Right lung (tissue), 5 donors: Measurements from ENCODE around the gene IL1RAPL1. TPM values are rescaled to one million over a fixed set of nuclear protein-coding genes. Genes with fewer than 3 reads are reported as not detected.
A peak's percentile ranks its signal among the peaks of the same experiment; 100 is the strongest.

Experiments
- DNase-seq, 2 donors: peaks; one replicate each; pipeline ENCODE4 v3.0.0-alpha.2; 2013
- polyA plus RNA-seq, 5 donors: library from polyadenylated mRNA; unstranded; fragments of 120-200 nt; gene quantifications; one replicate each; pipeline versions ENCODE4 v1.2.1 to v1.2.3, GENCODE V29; 2013; ENCODE audit warnings: inconsistent platforms in 1 of 5, low replicate concordance in 1 of 5; ENCODE audit not compliant: insufficient read length in 5 of 5, insufficient read depth in 1 of 5

IL1RAPL1 gene
- polyA plus RNA-seq, 5 donors = 0.33 to 1.5 (median 0.90) TPM

DNA sequence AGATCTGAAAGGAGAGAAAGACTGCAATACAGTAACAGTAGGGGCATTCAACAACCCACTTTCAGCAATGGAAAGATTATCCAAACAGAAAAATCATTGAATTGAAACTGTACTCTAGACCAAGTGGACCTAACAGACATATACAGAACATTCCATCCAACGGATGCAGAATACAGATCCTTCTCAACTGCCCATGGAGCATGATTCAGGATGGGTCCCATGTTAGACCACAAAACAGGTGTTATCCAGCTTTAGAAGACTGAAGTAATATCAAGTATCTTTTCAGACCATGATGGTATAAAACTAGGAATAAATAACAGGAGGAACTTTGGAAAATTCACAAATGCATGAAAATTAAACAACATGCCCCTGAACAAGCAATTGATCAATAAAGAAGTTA lies 1060.9 kb downstream of the IL1RAPL1 start:
- DNase-seq = no peak

DNA sequence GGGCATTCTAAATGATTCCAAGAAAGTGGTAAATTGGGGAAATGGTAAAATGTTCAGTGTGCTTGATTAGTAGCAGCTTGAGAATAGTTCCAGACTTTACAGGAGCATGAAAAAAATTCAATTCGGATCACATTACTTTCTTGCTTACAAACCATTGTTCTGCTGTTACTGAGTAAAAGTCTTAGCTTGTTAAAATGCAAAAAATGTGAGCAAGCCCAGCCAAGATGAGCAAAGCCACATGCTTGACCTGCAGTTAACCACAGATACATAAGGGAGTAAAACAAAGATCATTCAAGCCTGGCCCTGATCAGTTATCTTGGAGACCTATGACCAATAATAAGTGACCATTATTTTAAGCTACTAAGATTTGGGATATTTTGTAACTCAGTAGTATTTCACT lies 1065.2 kb downstream of the IL1RAPL1 start:
- no peak for DNase-seq

DNA sequence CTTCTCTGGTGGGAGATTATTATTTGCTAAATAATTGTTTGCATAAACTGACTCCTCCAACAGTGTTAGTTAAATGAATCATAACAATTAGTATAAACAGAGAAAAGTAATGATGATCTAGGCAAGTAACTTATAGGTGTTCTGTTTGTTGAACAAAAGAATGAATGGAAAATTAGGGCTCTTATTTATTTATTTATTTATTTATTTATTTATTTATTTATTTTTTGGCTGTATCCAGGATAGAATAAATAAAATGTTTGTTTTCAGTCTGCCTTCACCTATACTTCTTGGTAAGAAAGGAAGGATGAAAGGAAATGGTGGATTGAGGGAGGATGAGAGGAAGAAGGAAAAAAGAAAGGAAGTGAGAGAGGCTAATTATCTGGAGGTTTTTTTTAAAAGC lies 1066.5 kb downstream of the IL1RAPL1 start:
- no peak for DNase-seq

- no peak for DNase-seq
Measured at GRCh38 chrX:29659911-29660310, 1072.7 kb downstream of the IL1RAPL1 start.

GRCh38 chrX:29661290-29661689 lies 1074.0 kb downstream of the IL1RAPL1 start:
- DNase-seq = no peak

DNA sequence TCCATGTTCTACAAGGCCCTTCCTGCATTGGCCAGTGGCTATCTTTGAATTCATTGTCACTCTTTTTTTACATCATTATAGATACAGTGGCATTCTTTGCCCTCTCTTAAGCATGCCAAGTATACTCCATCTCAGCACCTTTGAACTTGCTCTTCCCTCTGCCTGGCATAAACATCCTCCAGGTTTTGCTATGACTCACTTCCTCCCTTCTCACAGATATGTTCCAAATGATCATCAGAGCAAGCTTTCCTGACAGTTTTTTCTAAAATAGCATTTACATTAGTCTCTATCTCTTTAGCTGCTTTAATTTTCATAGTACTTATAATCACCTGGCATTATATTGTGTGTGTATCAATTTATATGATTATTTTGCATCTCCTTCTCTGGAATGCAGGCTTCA lies 1074.9 kb downstream of the IL1RAPL1 start:
- no peak for DNase-seq

GRCh38 chrX:29662759-29663503 lies 1075.7 kb downstream of the IL1RAPL1 start:
- DNase-seq = no peak

DNA sequence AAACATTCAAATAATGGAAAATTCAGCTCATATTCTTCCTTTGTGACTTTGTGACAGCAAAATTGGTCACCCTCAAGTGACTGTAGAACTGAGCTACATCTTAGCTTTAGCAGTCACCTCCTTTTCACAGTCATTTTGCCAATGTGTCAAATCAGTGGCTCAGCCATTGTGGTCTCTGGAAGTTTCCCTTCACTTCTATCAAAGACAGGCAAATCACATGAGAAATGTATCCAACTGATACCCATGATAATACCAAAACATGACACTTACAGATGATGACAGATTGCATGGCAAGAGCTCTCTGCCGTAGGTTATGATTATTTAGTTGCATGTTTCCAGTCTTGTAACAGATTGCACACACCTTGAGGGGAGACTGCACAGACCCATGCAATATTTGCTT lies 1078.3 kb downstream of the IL1RAPL1 start:
- no peak for DNase-seq

DNA sequence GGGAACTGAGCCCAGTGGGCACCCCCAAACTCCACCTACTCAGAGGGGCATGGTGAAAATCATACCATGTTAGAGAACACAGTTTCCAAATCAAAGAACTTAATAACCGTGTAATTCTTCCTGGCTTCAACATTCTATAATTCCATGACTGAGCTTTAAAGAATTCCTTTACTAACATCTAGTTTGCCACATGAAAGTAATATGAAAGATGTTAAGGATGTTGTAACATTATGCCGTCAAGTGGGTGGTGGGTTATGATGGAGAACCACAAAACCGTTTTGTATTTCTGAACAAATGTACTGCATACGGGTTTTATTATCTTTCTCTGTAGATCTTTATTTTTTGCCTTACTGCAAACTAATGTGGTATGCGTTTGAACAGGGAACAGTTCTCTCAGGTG lies 1079.1 kb downstream of the IL1RAPL1 start:
- DNase-seq = no peak

DNA sequence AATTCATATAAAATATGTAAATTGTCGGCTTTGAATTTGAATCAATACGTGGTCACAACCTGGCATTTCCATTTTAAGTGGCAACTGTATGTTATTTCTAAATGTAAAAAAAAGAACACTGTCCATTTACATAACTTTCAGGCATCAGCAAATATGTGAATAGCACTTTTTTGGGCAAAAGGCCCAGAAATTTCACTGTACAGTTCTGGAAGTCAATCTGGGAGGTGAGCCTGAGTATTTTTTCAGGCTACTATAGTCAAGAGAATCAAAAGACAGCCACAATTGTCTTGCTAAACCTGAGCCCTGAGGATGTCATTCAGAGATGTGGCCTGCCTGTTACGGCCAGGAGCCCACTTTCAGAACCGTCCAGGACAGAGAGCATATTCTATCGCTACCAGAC lies 1084.2 kb downstream of the IL1RAPL1 start:
- no peak for DNase-seq

DNA sequence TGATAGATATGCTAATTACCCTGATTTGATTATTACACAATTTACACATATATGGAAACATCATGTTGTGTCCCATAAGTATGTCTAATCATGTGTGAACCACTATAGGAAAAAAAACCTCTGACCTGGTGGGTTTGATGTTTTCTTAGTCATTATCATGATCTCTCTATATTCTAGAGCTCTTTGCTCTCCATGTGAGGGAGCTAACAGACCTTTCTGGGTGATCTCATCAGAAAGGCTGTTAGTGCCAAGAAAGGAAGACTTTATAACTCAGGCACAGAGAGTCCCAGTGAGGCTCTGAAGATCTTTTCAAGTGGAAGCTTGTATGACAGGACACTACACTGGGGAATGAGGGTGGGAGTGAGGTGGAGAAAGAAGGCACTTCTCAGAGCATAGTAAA lies 1100.4 kb downstream of the IL1RAPL1 start:
- DNase-seq = no peak

- DNase-seq = no peak
Measured at GRCh38 chrX:29690061-29690460, 1102.8 kb downstream of the IL1RAPL1 start.

DNA sequence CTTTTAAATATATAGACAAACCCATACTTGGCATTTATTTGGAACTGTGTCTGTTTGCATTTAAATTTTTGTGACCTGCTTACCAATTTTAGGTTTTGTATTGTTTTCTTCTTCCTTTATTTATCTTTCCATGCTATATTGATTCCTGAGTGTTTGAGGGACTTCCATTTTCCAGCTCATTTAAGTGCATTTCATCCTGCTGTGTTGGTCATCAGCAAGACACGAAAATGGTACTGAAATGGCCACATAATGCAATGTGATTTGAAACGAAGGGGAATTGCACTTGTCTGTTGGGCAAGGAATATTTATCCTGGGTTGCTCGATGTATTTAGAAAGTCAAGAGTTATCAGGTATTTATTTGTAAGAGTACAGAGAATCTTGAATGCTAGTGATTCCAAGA lies 1103.8 kb downstream of the IL1RAPL1 start:
- DNase-seq = no peak

- no peak for DNase-seq
Measured at GRCh38 chrX:29693912-29694311, 1106.7 kb downstream of the IL1RAPL1 start.

DNA sequence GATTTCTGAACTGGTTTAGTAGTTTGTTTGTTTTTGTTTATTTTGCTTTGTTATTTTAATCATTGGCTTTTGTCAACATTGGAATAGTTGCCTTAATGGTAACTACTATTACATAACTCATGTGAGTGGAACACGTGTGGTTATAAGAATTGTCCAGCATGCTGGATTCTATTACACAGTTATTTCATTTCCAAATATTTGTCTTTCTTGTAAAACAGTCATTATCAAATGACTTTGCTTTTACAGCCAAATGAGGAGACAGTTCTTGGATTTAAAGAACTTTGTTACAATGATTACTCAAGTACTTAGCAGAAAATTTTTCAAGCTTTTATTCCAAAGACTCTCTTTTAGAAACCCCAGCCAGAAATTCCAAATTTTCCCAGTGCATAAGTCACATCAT lies 1112.0 kb downstream of the IL1RAPL1 start:
- DNase-seq = peak; percentile 12 to 20

- no peak for DNase-seq
Measured at GRCh38 chrX:29707088-29707487, 1119.8 kb downstream of the IL1RAPL1 start.

DNA sequence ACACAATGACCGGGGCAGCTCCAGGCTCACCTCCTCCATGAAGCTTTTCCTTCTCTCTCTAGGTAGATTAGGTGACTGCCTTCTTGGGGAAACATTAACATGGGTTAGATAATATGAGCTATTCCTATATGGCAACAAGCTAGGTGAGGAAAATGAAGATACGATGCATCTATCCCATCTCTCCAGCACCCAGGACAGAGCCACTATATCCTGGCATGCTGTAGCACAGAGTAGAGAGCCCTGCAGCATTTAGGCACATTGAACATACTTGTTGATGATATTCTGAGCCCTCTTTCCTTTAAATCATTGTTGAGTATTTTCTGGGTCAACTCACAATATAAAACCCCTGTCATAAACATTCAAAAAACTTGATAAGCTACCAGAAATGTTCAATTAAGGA lies 1133.9 kb downstream of the IL1RAPL1 start:
- no peak for DNase-seq

DNA sequence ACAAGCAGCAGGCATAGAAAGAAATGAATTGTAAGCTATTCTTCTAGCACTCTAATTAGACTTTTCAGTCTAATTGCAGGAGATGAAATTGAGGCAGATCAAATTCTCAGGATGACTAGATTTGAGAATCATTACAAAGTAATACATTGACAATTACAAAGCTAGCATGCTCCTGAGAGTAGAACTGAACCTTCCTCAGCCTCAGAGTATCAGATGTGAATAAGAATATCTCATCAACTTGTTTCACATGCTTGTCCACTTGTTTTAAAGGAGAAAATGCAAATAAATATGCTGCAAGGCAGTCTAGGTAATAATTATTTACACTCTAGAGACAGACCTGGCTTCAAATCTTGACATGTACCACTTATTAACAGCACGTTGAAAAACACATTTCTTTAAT lies 1137.1 kb downstream of the IL1RAPL1 start:
- no peak for DNase-seq

DNA sequence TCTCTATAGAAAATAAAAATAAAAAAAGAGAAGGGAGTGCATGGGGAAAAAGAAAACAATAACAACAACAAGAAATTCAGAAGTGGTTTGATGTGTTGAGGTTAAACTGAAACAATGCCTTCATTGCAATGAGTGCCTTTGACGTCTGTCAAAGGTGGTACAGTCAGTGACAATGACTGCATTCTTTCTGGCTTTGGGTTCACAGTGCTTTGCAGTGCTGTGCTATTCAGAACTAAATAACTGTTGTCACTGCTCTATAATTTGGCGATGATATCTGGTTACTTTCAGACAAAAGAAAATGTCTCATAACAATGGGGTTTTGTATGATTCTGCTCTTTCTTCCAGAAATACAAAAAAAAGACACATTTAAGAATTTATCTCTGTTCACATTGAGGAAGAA lies 1139.6 kb downstream of the IL1RAPL1 start:
- DNase-seq = no peak

DNA sequence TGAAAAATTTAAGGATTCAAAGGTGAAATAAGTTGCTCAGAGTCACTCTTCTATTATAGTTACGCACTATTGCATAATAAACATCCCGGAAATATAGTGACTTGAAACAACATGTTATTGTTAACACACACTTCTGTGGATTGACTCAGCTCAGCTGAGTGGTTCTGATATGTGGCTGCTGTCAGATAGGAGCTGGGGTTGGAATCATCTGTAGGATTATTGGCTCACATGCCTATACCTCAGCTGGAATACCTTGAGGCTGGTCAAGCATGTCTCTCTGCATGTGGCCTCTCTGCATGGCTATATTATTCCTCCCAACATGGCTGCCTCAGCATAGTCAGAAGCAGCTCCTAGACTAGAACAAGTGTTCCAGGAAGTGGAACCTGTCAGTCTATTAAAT lies 1141.4 kb downstream of the IL1RAPL1 start:
- peak in 1 of 2 donors; percentile 8 for DNase-seq

DNA sequence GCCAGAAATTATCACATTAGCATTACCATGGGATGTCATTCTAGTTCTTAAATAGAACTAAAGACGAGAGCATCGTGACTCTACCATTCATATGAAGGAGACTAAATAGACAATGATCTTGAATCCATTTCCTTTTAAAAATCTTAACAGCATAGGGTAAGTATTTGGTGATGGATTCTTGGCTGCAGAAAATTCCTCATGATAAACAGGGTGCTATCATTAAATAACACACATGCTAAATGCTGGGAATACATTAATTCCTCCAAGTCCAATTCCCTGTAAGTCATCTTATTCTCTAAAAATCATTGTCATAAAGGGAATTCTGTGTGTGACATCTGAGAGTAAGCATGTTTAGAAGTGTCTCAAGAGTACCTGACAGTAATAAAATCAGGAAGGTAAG lies 1157.7 kb downstream of the IL1RAPL1 start:
- peak in 1 of 2 donors; percentile 19 for DNase-seq

DNA sequence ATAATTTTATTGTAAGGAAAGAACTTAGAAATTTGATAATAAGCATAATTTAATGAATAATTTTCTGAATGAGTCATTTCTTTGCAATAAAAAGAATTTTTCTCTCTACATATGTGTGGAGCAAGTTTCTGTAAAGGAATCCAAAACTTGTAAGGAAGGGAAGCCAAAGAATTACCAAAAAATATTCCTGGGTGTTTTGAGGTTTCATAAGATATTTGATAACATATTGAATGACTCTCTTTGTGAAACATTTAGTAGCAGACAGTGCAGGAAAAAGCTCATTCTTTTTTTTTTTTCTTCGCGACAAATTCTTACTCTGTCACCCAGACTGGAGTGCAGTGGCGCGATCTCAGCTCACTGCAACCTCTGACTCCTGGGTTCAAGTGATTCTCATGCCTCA lies 1159.1 kb downstream of the IL1RAPL1 start:
- no peak for DNase-seq

DNA sequence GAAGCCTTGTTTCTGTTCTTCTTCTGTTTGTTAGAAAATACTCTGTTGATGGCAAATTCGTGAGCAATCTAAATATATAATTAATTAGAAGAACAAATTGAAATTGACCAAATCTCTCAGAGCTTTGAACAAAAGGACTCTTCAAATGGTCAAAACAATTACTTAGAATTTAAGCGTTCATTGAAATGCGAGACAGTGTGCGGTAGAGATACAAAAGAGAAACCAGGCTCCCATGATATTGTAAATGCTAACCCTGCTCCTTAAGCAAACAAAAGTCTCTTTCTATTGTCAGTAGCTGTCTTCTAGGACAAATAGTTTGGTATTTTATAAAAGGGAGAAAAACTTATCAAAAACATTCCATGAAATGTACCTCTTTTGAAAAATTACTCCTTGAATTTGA lies 1174.8 kb downstream of the IL1RAPL1 start:
- no peak for DNase-seq

- no peak for DNase-seq
Measured at GRCh38 chrX:29775890-29776289, 1188.6 kb downstream of the IL1RAPL1 start.
